NCI-H187 treated with DMSO at 0.1 percent for 48 hours (cell line): ENCODE measurements around the gene SLC16A5.
A peak's percentile ranks its signal among the peaks of the same experiment; 100 is the strongest.

Experiments used
- DNase-seq: peaks from one replicate; lab custom pipeline; 2025; lab: John Stamatoyannopoulos, UW

Gene SLC16A5

GRCh38 chr17:75087182-75087557 is 584 bp upstream of the SLC16A5 start:
- DNase-seq: no peak

DNA sequence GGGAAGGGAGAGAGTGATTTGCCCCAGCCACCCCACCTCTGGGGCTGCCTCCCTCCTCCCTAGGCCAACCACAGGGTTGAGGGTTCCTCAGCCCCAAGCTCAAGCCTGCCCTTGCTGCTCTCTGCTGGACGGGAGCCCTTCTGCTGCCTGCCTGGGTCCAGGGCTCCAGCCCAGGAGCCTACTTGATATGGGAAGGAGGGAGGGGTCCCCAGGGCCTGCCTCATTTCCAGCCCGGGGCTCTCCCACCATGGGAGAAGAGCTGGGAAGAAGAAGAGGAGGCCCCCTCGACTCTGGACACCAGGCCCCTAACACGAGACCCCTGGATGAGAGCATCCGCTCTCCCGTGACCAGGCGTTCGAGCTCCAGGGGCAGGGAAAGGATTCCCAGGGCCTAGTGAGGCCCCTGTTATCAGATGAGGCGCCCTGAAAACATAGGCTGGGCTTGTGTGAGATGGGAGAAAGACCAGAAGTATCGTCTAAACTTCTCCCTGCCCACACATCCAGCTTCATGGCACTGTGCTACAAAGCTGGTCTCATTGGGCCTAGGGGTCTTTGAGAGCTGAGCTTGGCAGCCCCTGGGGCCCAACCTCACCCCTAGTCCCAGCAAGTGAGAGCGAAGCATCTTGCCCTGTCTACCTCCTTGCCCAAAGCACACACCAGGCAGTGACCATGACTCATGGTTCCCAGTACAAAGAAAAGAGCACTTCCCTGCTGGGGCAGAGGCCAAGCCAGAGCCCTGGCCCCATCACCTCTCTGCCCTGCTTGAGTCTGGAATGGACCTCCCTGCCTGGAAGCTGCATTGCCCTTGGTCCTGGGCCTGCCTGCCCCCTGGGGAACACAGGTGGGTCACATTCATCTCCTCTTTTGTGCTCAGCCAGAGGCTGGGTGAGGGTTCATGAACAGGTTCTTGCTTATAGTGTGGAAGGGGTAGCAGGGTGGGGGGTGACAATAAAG is 987 bp downstream of the SLC16A5 start:
- no peak for DNase-seq

DNA sequence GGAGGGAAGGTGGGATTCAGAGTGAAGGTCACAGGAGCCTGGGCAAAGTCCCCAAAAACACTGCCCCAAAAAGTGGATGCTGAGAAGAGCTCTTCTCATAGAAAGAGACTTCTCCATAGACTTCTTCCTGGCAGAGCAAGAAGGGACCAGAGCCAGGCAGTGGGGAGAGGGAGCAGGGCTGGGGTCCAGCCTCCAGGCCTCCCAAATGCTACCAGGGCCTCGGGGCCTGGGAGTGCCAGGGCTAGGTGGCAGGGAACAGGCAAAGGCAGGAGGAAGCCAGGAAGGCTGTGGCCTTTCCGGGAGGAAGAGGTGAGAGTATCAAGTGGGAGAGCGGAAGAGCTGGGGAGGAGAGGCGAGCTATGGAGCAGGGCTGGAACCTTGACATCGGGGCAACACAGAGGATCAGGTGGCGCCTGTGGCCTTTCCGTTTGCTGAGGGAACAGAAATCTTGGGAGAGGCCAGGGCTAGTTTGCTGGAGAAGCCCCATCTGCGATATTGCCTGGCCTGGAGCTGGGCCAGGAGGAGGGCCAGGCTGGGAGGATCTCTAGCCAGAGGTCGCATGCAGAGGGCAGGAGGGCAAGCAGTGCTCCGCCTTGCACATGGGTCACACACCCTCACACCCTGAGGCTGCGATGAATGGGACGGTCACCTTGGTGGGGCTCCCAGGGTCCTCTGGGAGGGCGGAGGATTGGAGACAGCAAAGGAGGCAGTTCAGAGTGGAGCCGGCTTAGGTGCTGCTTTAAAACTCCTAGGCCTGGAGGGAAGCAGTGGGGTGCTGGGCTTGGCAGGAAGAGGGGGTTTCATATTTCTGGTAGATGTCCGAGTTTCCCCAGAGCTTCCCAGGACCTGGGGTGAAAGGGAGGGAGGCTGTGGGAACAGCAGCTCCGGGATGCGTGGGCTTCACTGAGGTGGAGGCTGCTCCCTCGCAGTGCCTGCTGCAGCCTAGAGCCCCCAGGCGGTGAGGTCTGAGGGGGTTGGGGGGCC is 3.4 kb downstream of the SLC16A5 start:
- DNase-seq: no peak

- no peak for DNase-seq
Measured at GRCh38 chr17:75091855-75092327, 4.1 kb downstream of the SLC16A5 start.

GRCh38 chr17:75093548-75094158 is 5.9 kb downstream of the SLC16A5 start:
- DNase-seq: no peak

DNA sequence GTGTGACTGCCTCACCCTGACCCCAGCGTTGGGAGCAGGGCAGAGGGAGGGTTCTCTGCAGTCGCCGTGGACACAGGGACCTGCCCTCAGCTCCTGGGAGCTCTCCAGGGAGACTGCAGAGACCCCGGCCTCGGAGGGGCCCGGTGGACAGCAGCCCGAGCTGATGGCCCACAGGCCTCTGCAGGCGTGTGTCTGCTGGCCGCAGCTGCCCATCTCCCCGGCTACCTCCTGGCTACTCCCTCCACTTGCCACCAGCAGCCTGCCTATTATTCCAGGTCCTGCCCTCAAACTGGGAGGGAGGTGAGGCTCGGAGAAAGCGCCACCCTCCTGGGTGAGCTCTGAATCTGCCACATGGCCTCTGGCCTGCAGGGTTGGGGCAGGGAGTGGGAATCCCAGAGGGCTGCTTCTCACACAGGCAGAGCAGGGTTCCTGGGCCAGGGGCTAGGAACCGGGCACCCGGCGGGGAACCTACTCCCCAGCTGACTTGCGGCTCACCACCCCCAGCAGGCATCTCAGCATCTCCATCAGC is 7.2 kb downstream of the SLC16A5 start:
- DNase-seq: no peak

GRCh38 chr17:75096082-75096625 is 8.4 kb downstream of the SLC16A5 start:
- no peak for DNase-seq

- no peak for DNase-seq
Measured at GRCh38 chr17:75097865-75098264, 10.1 kb downstream of the SLC16A5 start.

DNA sequence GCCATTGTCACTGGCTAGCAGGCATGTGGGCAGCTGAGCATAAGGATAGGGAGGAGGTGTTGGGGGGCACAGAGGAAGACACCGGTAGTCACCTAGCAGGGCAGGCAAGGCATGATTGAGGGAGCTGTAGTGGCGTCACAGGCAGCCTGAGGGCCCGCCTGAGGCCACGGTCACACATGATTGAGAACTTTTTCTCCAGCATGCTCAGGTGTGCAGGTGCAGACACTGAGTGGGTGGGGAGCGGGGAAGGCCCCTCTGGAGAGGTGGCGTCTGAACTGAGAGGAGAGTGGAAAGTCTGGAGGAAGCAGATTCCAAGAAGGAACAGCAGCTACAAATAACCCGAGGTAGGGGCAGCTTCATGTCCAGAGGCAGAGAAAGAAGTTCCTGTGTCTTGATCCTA is 11.1 kb downstream of the SLC16A5 start:
- DNase-seq: no peak

- no peak for DNase-seq
Measured at GRCh38 chr17:75099881-75100595, 12.3 kb downstream of the SLC16A5 start.

DNA sequence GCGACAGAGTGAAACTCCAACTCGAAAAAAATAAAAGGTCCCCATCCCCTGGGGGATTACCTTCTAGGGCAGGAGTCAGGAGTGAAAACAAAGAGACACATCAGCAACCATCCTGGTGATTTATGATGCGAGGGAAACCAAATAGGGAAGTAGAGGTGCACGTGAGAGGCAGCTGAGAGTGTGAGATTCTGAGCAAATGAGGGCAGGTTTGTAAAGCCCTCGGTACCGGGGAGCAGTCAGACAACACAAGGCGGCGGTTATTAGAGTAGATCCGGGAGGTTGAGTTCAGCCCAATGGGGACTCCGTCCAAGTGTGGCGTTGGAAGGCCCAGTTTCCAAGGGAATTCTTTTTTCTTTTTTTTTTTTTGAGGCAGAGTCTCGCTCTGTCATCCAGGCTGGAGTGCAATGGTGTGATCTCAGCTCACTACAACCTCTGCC is 14.6 kb downstream of the SLC16A5 start:
- no peak for DNase-seq

DNA sequence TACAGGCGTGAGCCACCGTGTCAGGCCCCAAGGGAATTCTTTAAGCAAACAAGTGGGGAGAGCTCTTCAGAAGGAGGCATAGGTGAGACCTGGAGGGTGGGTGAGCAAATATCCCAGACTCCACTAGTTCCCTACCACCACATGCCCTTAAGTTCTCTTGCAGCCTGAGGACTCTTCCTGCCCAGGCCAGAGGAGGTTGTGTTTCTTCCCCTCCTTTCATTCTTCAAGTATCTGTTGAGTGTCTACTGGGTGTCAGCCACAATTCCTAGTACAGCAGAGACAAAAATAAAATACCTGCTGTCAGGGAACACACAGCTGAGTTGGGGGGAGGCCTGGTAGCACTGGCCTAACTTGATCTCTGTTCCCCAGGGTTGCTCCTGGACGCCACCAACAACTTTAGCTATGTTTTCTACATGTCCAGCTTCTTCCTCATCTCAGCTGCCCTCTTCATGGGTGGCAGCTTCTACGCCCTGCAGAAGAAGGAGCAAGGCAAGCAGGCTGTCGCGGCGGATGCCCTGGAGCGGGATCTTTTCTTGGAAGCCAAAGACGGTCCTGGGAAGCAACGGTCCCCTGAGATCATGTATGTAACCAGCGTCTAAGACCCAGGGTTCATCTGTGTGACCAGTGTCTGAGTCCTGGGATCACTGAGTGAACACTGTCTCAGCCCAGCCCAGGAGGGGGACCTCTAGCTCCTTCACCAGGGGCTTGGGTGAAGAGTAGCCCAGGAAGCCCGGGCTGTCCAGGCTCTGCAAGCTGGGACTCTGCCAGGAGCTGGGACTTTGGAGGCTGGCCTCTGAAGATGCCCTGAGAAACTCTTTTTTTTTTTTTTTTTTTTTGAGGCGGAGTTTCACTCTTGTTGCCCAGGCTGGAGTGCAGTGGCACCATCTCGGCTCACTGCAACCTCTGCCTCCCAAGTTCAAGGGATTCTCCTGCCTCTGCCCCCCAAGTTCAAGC is 16.1 kb downstream of the SLC16A5 start:
- DNase-seq: no peak

GRCh38 chr17:75105126-75106080 is 17.6 kb downstream of the SLC16A5 start:
- peak; percentile 29 for DNase-seq

- DNase-seq: no peak
Measured at GRCh38 chr17:75108193-75108592, 20.4 kb downstream of the SLC16A5 start.

- DNase-seq: no peak
Measured at GRCh38 chr17:75109046-75109406, 21.3 kb downstream of the SLC16A5 start.

GRCh38 chr17:75109407-75110233 is 21.9 kb downstream of the SLC16A5 start, which contains the start of gene ARMC7:
Gene ARMC7, plus strand, starts transcription at chr17:75109969. Its CDS starts 320 bp downstream, at chr17:75110289.
- DNase-seq: peak; percentile 27

DNA sequence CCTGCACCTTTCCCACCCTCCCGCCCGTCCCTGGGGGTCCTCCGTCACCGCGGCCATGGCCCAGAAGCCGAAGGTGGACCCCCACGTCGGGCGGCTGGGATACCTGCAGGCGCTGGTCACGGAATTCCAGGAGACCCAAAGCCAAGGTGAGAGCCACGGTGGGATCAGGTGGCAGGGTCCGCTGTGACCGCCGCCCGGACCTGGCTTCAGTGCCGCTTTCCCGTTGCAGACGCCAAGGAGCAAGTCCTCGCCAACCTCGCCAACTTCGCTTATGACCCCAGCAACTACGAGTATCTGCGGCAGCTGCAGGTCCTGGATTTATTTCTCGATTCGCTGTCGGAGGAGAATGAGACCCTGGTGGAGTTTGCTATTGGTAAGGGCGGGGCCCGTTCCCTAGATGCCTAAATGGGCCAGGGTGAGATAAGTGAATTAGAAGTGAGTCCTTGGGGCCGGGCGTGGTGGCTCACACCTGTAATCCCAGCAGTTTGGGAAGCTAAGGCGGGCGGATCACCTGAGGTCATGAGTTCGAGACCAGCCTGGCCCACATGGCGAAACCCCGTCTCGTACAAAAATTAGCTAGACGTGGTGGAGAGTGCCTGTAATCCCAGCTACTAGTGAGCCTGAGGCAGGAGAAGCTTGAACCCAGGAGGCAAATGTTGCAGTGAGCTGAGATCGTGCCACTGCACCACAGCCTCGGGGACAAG is 22.6 kb downstream of the SLC16A5 start:
- no peak for DNase-seq
